Right lobe of liver (tissue), 6 donors: ENCODE data around the gene SPATA24. TPM values are rescaled to one million over a fixed set of nuclear protein-coding genes. Genes with fewer than 3 reads are reported as not detected.

ENCODE experiments used
- ATAC-seq, 4 donors: fragments of 200-7000 bp; cut with Tn5 transposase; one replicate each; pipeline ENCODE4 v1.9.1; 2020; ENCODE audit warnings: mild to moderate bottlenecking in 4 of 4, moderate library complexity in 4 of 4
- DNase-seq, 3 donors: peaks; one replicate each; pipeline ENCODE4 v3.0.0-alpha.2; 2020
- H3K27ac ChIP-seq, 3 donors: fragments of 200-600 bp; one replicate each; pipeline ENCODE4 v1.8.0; 2022
- H3K27me3 ChIP-seq, 2 donors: fragments of 200-600 bp; one replicate each; pipeline ENCODE4 v1.8.0; 2022
- H3K36me3 ChIP-seq, 4 donors: fragments of 200-600 bp; sonication (generic) in 1 of 4; one replicate each; pipeline versions ENCODE4 v1.5.1 to v1.8.0; 2017 to 2022; ENCODE audit warnings: control low read depth in 1 of 4
- H3K4me1 ChIP-seq, 4 donors: fragments of 200-600 bp; sonication (generic) in 1 of 4; one replicate each; pipeline versions ENCODE4 v1.5.1 to v1.8.0; 2017 to 2022; ENCODE audit warnings: control low read depth in 1 of 4
- H3K4me3 ChIP-seq, 3 donors: fragments of 200-600 bp; one replicate each; pipeline ENCODE4 v1.8.0; 2022
- H3K9me3 ChIP-seq, 4 donors: fragments of 200-600 bp; sonication (generic) in 1 of 4; one replicate each; pipeline versions ENCODE4 v1.5.1 to v1.8.0; 2017 to 2022; ENCODE audit warnings: control low read depth in 1 of 4
- POLR2A ChIP-seq: fragments of 450-650 bp; IDR thresholded peaks from one replicate; pipeline ENCODE4 v1.6.1; 2017; ENCODE audit warnings: antibody characterized with exemption, mild to moderate bottlenecking
- WGBS: methylation state at CpG from one replicate; pipeline ENCODE4 v1.1.6; 2018; ENCODE audit warnings: low coverage, low lambda C conversion rate; ENCODE audit not compliant: insufficient coverage; ENCODE audit errors: missing lambda C conversion rate; 5-methylcytosine and 5-hydroxymethylcytosine counted together
- intact Hi-C, 2 donors: fragments of 100-400 bp; cut with DNase I; formaldehyde crosslinking; loops; one replicate each; pipeline versions ENCODE4 v1.11.2 to v1.14.1; 2022
- total RNA-seq, 6 experiments: library from RNA; depleted of rRNA in 2 of 6; stranded (reverse); fragments of >200 nt in 2 of 6; fragmentation: NEBNext Ultra II Directional in 3 of 6; extraction: Animal tissue kit (Norgen Biotek cat#: 25700) in 3 of 6; gene quantifications; one replicate each; pipeline versions ENCODE4 v1.1.0 to v1.2.4, GENCODE V29; 2016 to 2023
- TF ChIP-seq, protein P1 (sequence below), 4 donors: fragments of 200-600 bp in 3 of 4; fragments of 450-650 bp in 1 of 4; IDR thresholded peaks; one replicate each; pipeline versions ENCODE4 v1.5.1 to v1.8.0; 2016 to 2022; ENCODE audit warnings: antibody characterized with exemption in 4 of 4, mild to moderate bottlenecking in 2 of 4
- donor health status: DM: no; HTN: yes; CAD: no.
- donor health status: DM: no; HTN: no; CAD: no.
- donor health status: DM: no; HTN: no; CAD: no.
- donor health status: DM: no; HTN: yes; CAD: no.
- donor health status: DM: no; HTN: yes; CAD: no.

Gene SPATA24
- total RNA-seq, 6 experiments from 2014 or later, result 1.5 to 4.0 (median 2.6) TPM

DNA sequence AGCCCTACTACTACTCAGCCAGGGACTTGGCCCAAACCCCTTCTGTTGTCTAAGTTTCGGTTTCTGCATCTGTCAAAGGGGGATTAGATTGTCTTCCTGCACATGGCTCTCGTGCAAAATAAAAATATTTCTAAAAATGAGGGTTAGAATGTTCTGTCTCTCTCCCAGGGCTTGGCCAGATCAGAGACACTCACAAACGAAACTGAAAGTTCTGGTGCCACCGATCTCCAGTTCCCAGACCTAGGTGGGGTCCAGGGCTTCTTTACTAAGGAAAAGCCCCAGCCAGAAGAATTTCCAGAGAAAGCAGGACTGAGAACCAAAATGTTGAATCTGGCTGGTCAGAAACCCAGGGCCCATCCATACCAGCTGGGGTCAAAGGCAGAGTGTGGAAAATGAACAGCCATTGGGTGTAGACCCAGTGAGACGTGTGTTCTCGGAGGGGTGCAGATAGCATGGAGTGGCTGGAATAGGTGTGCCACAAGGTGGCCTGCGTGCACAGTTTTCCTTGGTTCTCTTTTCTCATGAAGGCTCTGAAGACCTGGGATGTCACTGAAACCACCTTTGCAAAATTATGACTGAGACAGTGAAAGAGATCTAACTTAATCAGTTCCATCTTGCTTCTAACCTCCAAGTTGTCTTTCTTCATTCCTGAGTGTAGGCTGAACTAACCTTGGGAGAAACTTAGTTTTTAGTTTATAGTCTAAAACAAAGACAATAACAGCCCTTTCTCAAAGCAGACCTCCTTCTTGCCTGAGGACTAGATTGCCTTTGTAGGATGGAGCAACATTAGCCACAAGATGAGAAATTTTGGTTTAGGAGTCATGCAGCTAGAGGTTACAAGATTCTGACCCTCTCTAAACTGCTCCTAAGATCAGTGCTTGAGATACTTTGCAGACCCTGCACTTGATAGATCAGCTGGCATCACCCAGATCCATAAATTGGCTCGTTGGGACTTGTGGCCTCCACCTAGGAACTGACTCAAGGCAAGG lies 18.5 kb downstream of the SPATA24 start:
- intact Hi-C loops, result loop anchor here in 1 of 2 donors (10.0 kb wide), 1 partner anchor 91 kb away; the partner anchor contains the start of gene MATR3
- 2% methylated on average over 7 of the region's 8 CpGs for WGBS
- ATAC-seq, result peak; percentile 30 to 60 (median 54)
- no peaks in the 10 kb centered on the region for H3K27me3 ChIP-seq
- peak overlapping the region; percentile 32 to 70 (median 64) for H3K27ac ChIP-seq
- H3K9me3 ChIP-seq, result no peaks in the 10 kb centered on the region
- no peak for TF ChIP-seq POLR2A
- TF ChIP-seq, protein P1, sequence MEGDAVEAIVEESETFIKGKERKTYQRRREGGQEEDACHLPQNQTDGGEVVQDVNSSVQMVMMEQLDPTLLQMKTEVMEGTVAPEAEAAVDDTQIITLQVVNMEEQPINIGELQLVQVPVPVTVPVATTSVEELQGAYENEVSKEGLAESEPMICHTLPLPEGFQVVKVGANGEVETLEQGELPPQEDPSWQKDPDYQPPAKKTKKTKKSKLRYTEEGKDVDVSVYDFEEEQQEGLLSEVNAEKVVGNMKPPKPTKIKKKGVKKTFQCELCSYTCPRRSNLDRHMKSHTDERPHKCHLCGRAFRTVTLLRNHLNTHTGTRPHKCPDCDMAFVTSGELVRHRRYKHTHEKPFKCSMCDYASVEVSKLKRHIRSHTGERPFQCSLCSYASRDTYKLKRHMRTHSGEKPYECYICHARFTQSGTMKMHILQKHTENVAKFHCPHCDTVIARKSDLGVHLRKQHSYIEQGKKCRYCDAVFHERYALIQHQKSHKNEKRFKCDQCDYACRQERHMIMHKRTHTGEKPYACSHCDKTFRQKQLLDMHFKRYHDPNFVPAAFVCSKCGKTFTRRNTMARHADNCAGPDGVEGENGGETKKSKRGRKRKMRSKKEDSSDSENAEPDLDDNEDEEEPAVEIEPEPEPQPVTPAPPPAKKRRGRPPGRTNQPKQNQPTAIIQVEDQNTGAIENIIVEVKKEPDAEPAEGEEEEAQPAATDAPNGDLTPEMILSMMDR (IDR thresholded peaks at IDR 0.05), result peak in 3 of 4 donors; percentile 31 to 32 (median 32)
- peak overlapping the region; percentile 38 to 48 (median 40) for H3K4me3 ChIP-seq
- peak in 1 of 3 donors; percentile 54 for DNase-seq
- no peaks in the 10 kb centered on the region for H3K36me3 ChIP-seq
- peaks cover 0 to 51% (median 11%) of the 10 kb centered on the region in 4 donors for H3K4me1 ChIP-seq

DNA sequence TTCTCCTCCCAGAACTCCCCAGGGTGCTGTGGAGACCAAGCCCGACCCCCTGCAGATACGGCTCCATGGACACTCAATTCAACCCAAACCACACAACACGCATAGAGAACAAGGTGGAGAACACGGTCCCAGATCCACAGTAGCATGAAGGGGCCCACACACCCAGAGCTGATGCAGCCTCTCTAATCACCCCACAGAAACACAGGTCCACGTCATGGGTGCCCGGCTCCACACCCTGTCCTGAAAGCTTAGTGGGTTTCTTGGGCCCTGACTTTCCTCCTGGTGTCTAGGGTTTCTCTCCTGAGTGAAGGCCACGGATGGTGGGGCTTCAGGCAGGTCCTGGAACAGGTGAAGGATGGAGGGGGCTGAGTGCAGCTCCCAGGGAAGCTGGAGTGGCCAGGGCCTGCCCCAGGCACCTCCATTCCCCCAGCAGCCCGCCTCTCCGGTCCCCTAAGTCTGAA lies 19.3 kb downstream of the SPATA24 start:
- no peak for TF ChIP-seq POLR2A
- TF ChIP-seq, protein P1 (IDR thresholded peaks at IDR 0.05), result no peak
- 92% methylated on average over 2 of the region's 9 CpGs for WGBS
- ATAC-seq (no peak), DNase-seq (peak in 1 of 3 donors; percentile 43)
- intact Hi-C loops, result loop anchor here in 1 of 2 donors (10.0 kb wide), 1 partner anchor 90 kb away; the partner anchor contains the start of gene MATR3
- H3K27ac ChIP-seq, result peak overlapping the region; percentile 32 to 70 (median 64)
- no peaks in the 10 kb centered on the region for H3K36me3 ChIP-seq
- peak overlapping the region; percentile 38 to 48 (median 40) for H3K4me3 ChIP-seq
- H3K9me3 ChIP-seq, result no peaks in the 10 kb centered on the region
- H3K27me3 ChIP-seq, result no peaks in the 10 kb centered on the region
- peaks cover 0 to 51% (median 11%) of the 10 kb centered on the region in 4 donors for H3K4me1 ChIP-seq

DNA sequence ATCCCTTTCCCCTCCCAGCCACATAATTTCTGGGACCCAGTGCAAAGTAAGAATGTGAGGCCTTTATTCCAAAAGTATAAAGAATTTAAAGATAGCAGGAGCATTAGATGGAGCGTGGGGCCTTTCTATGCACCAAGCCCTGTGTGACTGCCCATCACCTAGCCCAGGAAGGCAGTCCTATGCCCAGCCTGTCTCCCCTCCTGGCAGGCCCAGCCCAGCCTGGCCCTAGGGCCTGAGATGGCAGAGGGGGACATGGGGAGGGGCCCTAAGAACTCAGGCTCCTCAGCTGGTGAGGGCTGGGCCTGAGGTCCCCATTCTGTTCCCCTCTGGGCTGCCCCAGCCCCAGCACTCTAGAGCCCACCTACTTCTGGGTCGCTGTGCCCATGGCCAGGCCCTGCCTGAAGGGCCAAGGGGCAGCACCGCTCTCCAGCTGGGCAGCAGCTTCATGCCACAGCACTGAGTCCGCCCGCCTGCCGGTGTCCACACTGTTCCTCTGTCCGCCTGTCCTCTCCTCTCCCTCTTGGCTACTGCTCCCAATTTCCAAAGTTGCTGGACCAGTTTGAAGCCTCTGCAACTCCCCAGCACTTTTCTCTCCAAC lies 19.8 kb downstream of the SPATA24 start:
- TF ChIP-seq, protein P1 (IDR thresholded peaks at IDR 0.05), result no peak
- TF ChIP-seq POLR2A, result no peak
- DNase-seq, result peak in 1 of 3 donors; percentile 60
- ATAC-seq, result peak; percentile 2 to 23 (median 14)
- Histone ChIP-seq H3K27me3 (no peaks in the 10 kb centered on the region), H3K4me1 (peaks cover 0 to 51% (median 11%) of the 10 kb centered on the region in 4 donors), H3K36me3 (peaks cover 0 to 2% (median 0%) of the 10 kb centered on the region in 4 donors), H3K27ac (peak overlapping the region in 2 of 3 donors; percentile 64 to 70), H3K4me3 (no peak overlapping the region), H3K9me3 (no peaks in the 10 kb centered on the region)
- 50% methylated on average over 2 of the region's 7 CpGs for WGBS
- intact Hi-C loops, result loop anchor here in 1 of 2 donors (10.0 kb wide), 1 partner anchor 89 kb away; the partner anchor contains the start of gene MATR3

DNA sequence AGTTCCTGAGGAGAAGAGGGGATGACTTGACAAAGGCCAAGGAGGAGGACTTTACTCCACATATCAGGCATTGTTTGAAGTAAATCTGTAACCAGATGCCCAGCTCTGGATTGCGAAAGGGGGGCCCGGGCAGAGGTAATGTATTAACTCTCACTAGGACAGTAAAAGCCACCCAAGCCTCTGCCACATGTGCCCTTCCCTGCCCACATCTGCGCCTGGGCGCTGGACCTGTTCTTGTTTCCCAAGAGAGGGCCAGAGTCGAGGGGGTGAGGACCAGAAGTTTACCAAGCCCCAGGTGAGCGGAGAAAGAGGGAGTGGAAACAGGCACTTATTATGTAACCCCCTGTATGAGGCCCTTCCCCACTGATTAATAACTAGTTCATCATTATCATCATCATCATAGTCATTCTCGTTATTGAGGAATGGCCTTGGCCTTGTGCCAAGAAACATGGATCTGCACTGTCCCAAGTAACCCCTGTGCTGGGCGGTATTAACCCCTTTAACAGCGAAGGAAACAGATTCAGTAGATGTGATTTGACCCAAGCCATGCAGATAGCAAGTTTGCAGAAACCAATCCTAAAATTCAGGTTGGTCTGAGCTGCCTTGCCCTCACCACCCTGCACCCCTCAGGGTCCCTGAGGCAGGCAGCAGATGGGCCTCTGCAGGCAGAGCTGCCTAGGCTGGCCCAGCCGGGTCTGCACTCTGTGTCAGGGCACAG lies 20.5 kb downstream of the SPATA24 start, which contains the start of gene SLC23A1:
Gene SLC23A1, minus strand, starts transcription at position 23 of the 718 bp plus-strand sequence. CDS start 44 bp downstream, outside the sequence.
- 25% methylated on average over 5 of the region's 10 CpGs for WGBS
- H3K4me3 ChIP-seq, result peak within 1 kb of the TSS; percentile 34 to 68 (median 50)
- TF ChIP-seq, protein P1 (IDR thresholded peaks at IDR 0.05), result no peak
- no peak for TF ChIP-seq POLR2A

More for the DNA sequence above, 20.5 kb downstream of the SPATA24 start, which contains the start of gene SLC23A1:
- intact Hi-C loops, result loop anchor here in 1 of 2 donors (10.0 kb wide), 1 partner anchor 89 kb away; the partner anchor contains the start of gene MATR3
- ATAC-seq (peak; percentile 71 to 84 (median 78)), DNase-seq (peak; percentile 80 to 92 (median 91))
- Histone ChIP-seq H3K27me3 (no peaks in the 10 kb centered on the region), H3K9me3 (no peaks in the 10 kb centered on the region), H3K36me3 (peaks cover 0 to 8% (median 0%) of the 10 kb centered on the region in 4 donors), H3K4me1 (peaks cover 0 to 49% (median 11%) of the 10 kb centered on the region in 4 donors), H3K27ac (peak within 1 kb of the TSS in 2 of 3 donors; percentile 36 to 70)
